DMS153 (cell line): Measurements from ENCODE around the gene PDSS1.

ENCODE experiments used
- DNase-seq: peaks from one replicate; lab custom pipeline; 2025; lab: John Stamatoyannopoulos, UW

The PDSS1 gene

DNA sequence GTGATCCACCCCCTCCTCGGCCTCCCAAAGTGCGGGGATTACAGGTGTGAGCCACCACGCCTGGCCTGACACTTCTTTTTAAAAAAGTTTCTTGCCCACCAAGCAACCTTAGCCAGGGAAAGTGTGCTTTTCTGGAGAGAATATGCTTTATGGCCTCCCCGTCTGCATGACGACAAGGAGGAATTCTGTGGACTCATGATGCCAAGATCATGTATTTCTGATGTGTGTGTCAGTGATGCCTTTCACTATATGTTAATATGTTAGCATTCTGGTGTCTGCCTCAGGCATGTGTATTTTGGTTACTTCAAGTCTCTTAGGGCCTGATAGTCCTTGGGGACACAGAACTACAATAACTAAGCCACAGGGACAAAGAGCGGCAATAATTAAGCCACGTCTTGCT is 2.1 kb downstream of the PDSS1 start:
- no peak for DNase-seq

DNA sequence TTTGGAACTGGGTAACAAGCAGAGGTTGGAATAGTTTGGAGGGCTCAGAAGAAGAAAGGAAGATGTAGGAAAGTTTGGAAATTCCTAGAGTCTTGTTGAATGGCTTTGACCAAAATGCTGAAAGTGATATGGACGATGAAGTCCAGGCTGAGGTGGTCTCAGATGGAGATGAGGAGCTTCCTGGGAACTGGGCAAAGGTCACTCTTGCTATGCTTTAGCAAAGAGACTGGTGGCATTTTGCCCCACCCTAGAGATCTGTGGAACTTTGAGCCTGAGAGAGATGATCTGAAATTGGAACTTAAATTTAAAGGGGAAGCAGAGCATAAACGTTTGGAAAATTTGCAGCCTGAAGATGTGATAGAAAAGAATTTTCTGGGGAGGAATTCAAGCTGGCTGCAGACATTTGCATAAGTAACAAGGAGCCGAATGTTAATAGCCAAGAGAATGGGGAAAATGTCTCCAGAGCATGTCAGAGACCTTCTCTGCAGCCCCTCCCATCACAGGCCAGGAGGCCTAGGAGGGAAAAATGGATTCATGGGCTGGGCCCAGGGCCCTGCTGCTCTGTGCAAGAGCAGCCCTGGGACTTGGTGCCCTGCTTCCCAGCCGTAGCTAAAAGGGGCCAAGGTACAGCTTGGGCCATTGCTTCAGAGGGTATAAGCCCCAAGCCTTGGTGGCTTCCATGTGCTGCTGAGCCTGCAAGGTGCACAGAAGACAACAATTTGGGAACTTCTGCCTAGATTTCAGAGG is 3.6 kb downstream of the PDSS1 start:
- no peak for DNase-seq

DNA sequence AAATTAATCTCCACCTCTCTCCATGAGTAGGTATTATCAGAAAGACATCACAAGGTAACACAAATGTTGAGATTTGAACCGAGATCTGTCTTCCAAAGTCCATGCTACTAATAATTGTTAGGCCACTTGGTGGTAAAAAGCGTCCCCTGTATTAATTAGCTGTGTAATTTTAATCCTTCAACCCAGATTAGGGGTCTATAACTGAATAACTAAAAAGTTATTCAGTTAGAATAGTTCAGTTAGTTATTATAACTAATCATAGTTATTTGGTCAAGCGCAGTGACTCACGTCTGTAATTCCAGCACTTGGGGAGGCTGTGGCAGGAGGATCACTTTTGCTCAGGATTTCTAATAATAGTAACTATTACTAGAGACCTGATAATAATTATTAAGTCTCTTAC is 5.6 kb downstream of the PDSS1 start:
- DNase-seq, result no peak

DNA sequence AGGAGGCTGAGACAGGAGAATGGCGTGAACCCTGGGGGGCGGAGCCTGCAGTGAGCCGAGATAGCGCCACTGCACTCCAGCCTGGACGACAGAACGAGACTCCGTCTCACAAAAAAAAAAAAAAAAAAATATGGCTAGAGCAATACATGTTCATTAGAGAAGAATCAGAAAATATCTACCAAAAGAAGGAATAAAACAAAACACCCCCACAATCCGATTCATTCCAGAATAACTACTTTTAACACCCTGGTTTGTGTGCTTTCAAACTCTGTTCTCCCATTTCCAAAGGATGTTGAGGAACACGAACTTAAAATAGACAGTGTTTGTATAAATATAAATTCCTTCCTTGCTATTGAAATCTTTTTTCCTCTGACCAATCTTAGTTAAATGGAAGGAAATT is 6.5 kb downstream of the PDSS1 start:
- DNase-seq, result no peak

DNA sequence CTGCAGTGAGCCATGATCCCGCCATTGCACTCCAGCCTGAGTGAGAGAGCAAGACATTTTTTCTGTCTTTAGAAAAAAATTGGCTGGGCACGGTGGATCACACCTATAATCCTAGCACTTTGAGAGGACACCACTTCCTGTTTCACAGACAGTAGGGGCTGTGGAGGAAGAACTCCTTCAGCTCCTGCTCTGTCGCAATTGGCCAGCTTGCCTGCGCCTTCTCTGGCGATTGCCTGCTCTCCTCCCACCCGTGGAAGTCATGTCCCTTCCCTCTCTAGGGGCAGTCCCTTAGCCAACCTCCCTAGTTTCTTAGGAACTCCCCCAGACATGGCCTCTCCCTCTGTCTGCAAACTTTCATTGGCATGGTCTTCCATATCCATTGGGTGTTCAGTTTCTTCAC is 8.7 kb downstream of the PDSS1 start:
- no peak for DNase-seq

DNA sequence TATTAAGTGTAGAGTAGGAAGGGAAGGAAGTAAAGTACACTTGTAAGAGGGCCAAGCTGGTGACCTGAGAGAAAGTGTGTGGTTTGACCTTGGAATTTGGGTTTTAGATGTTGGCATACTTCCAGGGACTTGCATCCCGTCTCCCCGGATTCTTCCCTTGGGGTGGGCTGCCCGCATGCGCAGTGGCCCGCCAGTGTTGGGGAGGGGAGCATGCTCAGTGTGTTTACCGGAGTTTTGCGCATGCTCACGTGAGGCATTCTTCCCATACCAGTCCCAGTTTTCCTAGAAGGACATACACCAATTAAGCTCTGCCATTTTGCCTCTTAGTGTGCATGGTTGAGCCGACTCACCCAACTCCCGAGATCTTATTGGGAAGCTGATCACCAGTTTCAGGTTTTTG is 9.4 kb downstream of the PDSS1 start:
- DNase-seq, result no peak

DNA sequence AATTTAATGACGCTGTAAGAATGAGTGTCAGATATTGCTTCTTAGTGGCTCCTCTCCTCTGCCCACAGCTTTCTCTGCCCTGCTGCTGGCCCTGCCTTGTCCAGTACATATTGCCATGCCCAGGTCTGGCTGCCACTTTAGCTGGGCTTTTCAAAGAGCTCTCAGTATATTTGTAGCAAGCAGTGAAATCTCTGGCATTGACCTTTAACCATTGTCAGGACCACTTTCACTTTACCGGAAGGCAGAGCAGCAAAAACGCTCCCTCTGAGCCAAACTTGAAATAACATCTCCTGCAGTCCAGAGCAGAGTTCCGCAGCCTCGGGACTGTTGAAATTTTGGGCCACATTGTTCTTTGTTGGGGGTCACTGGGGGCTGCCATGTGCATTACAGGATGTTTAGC is 13.8 kb downstream of the PDSS1 start:
- DNase-seq, result no peak

DNA sequence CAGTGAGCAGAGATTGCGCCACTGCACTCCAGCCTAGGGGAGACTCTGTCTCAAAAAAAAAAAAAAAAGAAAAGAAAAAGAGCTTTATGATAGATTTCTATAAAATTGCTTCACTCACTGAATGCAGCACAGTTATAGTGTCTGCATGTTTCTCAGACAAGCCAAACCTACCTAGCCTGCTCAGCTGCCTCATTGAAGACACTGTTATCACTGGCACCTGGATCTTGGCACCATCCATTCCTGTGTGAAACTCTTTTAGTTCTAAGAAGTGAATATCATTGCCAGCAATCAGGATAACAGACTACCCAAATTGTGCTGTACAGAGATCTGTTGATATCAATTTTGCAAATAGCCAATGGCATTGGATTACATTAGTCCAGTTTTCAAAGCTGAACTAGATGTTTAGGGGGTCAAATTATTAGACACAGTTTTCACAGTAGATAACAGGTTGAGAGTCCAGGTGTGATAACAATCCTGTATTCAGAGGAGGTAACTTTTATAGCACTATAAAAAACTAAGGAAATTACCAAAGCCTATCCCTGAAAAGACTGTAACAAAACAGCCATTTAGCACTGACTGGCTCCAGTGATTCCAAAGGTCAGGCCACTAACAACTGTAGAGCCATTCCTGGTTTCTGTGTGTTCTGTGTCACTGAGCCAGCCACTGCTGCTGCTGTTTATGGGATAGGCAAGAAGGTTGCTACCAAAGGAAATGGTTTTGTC is 17.1 kb downstream of the PDSS1 start:
- DNase-seq, result no peak

DNA sequence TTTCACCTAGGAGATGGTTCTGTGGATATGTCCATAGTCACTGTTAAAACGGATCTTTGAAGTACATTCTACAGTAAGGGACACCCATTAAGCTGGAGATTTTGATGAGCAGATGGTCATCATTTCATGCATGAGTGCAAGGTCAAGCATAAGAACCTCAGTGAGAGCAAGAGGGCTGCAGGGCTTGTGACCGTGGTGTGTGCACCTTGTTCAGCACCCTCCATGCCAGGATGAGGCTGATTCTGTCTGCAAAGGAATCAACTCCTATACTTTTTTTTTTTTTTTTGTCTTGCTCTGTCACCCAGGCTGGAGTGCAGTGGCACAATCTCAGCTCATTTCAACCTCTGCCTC is 17.6 kb downstream of the PDSS1 start:
- DNase-seq, result no peak

DNA sequence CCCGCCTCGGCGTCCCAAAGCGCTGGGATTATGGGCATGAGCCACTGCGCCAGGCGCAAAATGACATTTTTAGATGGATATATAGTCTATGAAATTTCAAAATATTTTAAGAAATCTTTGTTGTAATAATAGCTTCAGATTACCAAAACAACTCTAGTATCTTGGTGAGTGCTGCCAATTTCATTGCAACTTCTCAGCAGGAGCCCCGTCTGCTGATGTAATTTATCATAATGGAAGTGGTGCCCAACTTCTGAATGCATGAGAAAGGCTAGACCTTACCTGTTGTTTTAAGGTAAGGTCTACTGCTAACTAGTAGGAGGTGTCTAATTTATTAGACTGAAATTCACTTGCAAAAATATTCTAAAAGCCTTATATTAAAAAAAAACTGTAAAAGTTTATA is 20.0 kb downstream of the PDSS1 start:
- DNase-seq, result no peak

DNA sequence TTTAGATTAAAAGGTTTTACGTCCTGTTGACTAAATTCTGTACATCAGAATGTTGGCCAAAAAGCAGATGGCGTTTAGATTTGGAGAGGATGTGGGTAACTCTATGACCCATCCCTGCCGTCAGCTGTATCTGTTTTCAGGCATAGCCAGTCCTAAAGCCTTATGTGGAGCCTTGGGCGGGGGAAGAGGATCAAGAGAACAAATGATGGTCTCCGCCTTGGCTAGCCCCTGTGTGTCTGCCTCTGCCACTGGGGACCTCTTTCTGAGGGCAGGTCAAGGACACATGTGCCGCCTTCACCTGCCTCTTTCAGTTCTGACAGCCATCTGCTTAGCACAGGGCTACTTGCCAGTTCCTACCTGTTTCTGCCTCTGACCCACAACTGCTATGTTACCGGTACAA is 24.1 kb downstream of the PDSS1 start:
- DNase-seq, result no peak

DNA sequence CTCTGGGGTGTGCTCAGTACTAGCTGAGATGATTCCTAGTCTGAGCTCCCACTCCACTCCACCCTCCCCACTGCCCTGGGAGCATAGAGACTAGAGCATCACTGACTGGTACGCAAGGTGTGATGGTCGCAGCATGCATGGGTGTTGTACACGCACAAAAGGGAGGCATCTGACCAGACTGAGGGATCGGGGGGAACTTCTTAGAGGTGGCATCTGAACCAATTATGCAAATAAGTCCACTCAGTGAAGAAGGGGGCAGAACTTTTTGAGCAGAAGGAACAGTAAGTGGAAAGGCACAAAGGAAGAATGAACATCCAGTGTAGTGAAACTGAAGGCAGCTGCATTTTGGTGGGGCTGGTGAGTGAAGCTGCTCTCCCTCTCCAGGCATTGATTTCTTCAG is 25.5 kb downstream of the PDSS1 start:
- DNase-seq, result no peak

DNA sequence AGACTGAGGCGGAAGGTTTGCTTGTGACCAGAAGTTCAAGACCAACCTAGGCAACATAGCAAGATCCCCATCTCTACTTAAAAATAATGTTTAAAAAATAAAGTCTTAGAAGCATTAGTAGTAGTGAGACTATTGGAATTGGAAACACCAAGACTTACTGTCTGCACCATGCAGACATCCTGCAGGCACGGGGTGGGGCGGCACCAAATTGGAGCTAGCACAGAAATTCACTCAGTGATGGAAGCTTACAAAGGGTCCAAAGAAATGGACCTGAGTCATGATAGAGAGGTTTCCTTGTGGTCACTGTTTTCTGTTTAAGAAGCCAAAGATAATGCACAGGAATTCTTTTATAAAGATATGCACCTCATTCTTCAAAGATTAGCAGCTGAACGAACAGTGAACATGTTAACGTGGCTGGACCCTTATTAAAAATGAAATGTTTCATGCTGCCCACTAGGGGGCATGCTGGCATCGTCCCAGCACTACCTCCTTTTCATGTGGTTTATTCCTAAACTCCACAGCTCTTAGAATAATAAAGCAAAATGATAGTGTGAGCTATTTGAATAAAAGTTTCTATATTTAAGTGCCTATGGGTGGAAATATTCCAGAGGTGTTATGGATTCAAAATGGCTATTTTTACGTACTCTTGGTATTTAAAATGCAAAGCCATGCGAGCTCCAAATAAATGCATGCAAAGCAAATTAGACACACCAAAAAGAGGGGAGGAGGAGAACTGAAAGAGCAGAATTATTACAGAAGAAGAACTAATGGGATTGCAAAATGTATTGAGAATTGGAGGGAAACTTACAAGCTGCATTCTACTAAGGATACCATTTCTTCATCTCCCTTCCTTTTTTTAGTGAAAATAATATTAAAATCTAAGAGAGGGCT is 28.6 kb downstream of the PDSS1 start:
- peak; percentile 0 for DNase-seq

DNA sequence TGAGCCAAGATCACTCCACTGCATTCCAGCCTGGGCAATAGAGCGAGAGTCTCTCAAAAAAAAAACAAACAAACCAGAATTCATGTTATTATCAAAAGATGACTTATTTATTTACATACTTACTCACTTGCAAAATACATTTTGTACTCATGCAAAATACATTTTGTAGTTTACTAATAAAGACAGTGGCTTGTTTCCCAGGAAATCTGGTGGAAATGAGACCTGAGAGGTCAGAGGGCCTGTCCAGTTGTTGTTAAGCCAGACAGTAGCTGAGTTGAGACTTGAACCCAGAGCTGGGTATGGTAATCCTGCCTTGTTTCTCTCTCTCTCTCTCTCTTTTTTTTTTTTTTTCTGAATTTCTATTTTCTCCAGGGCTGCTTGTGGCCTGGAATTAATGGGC is 29.5 kb downstream of the PDSS1 start:
- DNase-seq, result no peak

DNA sequence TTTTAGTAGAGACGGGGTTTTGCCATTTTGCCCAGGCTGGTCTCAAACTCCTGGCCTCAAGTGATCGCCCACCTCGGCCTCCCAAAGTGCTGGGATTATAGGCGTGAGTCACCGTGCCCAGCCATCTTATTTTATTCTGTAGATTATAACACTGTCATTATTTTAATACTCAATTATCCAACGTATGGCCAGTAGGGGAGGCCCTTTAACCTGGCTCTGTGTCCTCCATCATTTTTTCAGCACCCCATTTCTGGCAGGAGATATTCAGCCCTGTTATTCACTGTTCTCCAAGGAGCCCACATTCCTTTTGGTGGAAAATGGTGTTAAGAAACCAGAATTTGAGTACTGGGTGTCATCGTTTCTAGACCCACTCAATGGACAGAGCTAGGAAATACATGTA is 31.5 kb downstream of the PDSS1 start:
- no peak for DNase-seq

DNA sequence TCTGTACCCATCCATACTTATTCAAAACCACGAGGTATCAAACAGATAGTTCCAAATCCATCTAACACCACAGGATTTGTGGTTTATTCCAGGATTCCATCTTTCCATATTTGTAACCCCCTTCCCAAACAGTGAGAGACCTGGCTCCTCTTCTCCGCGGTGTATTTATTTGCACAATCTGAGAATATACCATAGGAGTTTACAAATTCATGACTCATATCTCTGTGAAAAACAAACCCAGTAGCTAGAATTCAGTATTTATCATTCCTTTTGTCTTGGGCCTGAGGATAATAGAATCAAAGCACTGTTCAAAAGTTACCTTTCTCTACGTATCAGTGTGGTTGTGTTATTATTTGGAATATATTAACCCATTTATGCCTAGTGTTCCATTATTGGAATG is 31.9 kb downstream of the PDSS1 start:
- DNase-seq, result no peak

DNA sequence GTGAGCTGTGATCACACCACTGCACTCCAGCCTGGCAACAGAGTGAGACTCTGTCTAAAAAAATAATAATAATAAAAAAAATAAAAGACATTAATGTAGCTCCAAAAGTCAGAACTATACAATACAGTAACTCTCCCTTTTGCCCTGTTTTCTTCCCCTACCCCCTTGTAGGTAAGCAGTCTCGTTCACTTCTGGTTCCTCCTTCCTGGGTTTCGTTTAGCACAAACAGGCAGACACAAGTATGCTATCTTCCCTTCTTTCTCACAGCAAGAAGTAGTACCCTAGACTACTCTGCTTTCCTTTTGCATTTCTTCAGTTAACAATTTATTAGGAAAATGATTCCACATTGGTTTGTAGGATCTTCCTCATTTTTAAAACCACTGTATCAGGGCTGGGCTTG is 33.1 kb downstream of the PDSS1 start:
- no peak for DNase-seq

DNA sequence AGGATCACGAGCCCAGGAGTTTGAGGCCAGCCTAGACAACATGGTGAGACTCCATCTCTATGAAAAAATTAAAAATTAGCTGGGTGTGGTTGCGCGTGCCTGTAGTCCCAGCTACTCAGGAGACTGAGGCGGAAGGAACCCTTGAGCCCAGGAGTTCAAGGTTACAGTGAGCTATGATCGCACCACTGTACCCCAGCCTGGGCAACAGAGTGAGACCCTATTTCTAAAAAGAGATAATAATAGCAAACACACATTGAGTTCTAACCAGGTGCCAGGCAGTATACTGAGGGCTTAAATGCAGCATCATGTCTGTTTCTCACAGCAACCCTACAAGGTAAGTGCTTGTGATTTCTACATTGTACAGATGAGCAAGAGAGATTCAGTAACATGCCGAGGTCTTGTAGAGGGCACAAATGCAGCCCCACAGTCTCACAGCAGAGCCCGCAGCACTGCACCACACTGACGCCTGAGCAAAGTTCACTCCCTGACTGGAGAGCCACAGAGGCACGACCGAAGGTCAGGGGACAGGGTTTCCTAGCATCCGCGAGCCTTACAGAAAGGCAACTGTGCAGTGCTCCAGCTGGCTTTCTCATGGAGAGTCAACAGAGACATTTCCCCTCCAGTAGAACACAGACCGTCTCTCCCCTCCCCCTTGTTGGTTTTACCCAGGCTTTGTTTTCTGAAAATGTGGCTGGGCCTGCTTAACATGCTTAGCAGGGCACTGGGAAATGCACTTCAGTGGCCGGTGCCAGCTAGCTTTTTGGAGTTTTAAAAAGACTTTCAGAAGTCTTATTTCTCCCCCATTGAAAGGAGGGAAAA is 36.5 kb downstream of the PDSS1 start:
- DNase-seq, result peak; percentile 41

DNA sequence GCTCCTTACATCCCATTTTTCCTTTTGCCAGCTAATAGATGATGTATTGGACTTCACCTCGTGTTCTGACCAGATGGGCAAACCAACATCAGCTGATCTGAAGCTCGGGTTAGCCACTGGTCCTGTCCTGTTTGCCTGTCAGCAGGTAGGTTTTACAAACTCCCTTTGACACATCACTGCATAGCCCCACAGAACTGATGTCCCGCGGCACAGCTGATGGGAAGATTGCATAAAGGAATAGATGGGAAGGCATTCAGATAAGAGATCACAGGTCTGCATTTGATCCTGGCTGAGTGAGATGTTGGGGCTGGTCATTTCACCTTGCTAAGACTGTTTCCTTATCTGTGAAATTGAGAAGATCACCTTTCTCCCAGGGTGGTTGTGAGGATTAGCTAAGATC is 37.9 kb downstream of the PDSS1 start:
- no peak for DNase-seq

DNA sequence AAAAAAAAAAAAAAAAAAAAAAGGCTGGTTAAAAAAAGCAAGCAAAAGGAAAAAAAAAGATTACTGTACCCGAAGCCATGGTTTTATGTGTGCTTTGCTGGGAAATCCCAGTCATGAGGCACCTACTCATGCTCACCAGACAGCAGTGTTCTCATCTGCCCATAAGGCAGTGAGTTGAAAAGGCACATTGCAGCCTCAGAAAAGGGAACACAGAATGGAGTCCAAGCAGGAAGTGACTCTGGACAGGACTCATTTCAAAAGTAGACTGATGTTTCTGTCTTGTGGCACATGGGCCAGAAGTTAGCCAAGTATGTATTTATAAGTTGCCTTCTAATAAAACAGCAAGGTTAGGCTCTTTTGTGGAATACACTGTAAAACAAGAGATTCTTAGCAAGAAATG is 40.2 kb downstream of the PDSS1 start:
- no peak for DNase-seq

DNA sequence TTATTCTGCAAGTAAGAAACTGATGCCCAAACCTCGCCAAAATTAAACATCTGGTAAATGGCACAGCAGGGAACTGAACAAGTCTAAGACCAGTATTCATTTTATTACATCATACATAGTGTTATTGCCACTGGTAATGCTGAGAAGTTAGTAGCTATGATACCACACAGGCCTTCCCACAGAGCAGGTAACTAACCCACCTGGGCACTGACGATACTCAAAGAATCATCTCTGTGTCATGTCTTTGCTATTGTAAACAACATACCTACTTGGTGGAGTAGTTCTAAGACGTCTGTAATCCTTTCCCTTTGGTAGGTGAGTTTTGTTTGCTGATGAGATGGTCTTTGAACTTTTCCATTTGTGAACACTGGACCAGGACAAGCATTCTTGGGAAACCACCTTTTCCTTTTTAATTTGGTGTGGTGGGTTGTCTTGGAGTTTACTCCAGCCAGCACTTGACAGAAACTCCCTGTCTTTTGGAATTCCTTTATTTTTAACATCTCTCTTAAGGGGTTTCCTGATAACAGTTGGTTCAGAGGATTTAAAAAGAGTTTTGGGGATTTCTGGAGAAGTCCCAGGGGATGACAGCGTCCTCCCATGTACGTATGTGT is 40.9 kb downstream of the PDSS1 start:
- DNase-seq, result no peak
